Hematopoietic multipotent progenitor cell treated with erythropoietin and hydrocortisone succinate and interleukin-3 and kit ligand, for 15 days (in vitro differentiated cells): ENCODE results near the gene TBCEL.
"Not testable (repeated sequence)": the region's sequence is repeated elsewhere in the genome, so short reads cannot be mapped to it uniquely, and the experiment has no call there.

Experiments
- DNase-seq: peaks from one replicate; pipeline ENCODE4 v3.0.0-alpha.2; 2015; ENCODE audit warnings: low spot score

The TBCEL gene

GRCh38 chr11:121029813-121030445, 6.0 kb downstream of the TBCEL start:
- no peak for DNase-seq

- no peak for DNase-seq
These were observed 7.3 kb downstream of the TBCEL start for GRCh38 chr11:121031167-121031566.

GRCh38 chr11:121031648-121032047, 7.7 kb downstream of the TBCEL start:
- not testable (repeated sequence) for DNase-seq

DNA sequence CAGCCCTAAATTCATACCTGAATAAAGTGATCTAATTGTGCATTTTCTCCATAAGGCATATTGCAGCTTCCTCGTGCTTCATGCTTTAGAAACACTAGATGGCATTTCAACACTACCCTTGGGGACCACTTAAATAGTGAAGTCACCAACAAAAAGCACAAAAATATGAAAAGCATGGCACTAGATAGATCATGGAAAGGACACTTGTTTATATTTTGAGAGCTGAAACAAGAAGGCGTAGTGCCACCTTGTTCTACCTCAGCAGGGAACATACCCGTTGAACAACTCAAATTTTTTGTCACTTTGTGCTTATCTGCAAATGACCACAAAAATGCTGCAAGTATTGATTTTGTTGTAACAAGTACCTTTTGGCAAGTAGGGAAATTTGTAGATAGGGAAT, 8.6 kb downstream of the TBCEL start:
- peak; percentile 69 for DNase-seq

- DNase-seq: no peak
These were observed 9.7 kb downstream of the TBCEL start for GRCh38 chr11:121033635-121034034.

GRCh38 chr11:121035169-121035755, 11.4 kb downstream of the TBCEL start:
- DNase-seq: peak; percentile 57

GRCh38 chr11:121035780-121036179, 11.9 kb downstream of the TBCEL start:
- DNase-seq: peak; percentile 79

- DNase-seq: peak; percentile 82
These were observed 13.1 kb downstream of the TBCEL start for GRCh38 chr11:121037016-121037415.

DNA sequence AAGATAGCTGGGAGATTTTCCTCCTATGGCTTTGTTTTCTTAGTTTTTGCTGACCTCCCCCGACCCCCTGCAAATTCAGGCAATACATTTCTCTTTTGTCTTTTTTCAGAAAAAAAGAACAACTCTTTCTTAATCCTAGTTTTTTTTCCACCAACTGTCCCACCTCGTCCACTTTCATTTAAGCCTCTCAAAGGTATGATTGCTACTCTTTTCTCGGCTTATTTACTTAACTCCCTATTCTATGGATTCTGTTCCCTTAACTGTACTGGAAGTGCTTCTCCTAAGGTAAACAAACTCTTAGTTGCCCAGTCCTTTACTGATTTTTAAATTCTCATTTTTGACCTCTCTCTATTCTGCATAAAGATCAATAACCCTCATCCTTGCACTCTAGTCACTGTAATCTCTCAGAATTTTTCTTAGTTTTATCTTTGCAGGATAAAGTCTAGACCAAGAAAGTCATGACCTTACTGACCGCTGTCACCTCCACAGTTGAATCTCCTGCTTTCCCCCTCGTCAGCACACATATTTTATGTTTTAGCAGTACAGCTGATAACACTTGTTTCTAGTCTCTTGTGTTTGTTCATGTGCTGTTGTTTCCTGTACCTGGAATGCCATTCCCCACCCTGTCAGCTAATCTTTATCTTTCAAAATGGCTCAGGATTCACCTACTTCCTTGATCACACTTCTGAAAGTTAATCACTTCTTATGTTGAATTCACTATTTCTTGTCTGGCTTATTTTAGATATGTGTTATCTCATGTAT, 14.9 kb downstream of the TBCEL start:
- no peak for DNase-seq

DNA sequence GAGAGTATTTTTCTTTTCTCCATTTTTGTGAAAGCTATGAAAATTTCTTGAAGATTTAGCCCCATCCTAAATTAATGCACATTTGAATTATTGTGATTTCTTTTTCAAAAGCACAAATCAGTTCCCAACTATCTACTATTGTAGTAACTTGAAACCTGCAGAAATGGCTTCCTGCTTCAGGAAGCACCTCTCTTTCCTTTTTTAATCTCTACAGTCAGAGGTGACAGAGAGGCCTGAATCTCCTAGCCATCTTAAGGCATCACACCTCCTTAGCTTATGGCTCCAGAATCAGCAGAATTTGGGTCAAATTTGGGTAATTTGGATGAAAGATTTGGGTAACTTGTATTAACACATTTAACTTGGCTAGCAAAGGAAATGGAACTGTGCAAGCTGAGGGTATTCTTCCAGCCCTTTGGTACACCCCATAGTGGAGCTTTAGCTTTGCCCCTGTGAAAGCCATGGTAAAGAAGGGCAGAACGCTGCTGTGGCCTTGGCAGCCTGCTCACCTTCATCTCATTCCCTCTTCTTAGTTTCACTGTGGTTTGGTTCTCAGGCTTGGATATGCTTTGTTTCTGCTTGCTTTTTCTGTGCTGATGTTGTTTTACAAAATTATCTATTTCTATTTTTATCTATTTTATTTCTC, 16.2 kb downstream of the TBCEL start:
- DNase-seq: no peak

DNA sequence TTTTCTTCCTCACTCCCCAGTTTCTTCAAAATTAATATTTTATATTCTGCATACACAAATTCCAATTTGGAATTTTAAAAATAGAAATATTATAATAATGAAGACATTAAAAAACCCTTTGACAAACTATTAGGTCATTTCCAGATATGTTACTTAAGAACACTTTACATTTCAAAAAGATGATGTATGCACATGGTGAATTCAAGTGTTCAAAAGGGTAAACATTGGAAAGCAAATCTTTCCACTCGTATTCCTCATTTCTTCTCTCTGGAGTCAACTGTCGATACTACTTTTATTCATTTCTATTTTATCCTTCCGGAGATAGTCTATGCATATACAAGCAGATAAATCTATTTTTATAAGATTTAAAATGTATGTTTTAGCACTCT, 16.7 kb downstream of the TBCEL start:
- DNase-seq: no peak

DNA sequence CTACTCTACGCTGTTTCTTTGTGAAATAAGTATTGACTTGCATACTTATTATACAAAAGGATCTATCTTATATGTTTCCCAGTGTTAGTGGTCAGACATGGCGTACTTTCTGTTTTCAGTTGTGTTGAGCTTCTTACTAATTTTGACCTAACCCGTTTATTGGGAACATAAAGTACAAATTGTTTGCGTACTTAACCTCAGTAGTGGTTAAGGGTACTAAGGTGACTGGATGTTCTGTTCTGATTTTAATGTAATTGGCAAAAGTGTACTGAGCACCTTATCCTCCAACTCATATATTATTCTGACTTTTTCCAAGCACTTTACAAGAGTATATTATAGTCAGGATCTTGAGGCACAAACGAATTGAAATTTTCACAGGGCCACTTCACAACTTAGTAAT, 17.2 kb downstream of the TBCEL start:
- DNase-seq: no peak

GRCh38 chr11:121042296-121042695, 18.4 kb downstream of the TBCEL start:
- no peak for DNase-seq

DNA sequence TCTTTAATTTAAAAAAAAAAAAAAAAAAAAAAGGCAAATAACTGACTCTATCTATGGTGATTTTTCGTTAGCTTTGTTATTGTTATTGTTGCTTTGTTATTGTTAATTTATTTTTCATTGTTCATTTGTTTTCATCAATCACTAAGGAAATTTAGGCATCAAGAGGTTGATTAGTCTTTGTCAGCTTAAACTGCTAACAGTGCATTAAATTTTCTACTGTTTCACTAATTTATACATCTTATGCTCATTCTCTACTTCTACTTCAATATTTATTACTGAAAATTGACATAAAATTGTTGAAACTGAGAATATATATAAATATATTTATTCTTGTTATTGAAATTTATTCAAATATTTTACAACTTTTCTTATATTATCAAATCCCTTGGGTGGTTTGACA, 24.0 kb downstream of the TBCEL start:
- DNase-seq: no peak

GRCh38 chr11:121048464-121049233, 24.7 kb downstream of the TBCEL start:
- no peak for DNase-seq

- no peak for DNase-seq
These were observed 29.3 kb downstream of the TBCEL start for GRCh38 chr11:121053244-121053643.

GRCh38 chr11:121054266-121054665, 30.4 kb downstream of the TBCEL start:
- no peak for DNase-seq

- DNase-seq: no peak
These were observed 31.2 kb downstream of the TBCEL start for GRCh38 chr11:121055076-121055475.

DNA sequence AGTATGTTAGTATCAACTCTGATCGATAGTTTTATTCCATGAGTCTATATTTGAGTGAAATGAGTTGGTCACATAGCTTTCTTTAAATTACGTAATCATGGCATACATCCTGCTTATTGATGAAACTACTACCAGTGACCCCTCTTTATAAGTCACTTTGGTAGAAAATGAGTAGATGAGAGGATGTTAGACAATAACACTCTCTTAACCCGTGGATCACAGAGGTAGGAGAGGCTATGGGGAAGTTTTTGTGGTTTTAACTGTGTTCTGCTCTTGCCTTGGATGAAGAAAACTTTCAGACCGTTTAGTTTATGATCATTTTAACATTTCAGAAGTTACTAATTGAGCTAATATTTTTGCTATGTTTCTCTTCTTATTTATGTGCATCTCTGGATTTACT, 34.0 kb downstream of the TBCEL start:
- DNase-seq: no peak

GRCh38 chr11:121058941-121059340, 35.0 kb downstream of the TBCEL start:
- no peak for DNase-seq

DNA sequence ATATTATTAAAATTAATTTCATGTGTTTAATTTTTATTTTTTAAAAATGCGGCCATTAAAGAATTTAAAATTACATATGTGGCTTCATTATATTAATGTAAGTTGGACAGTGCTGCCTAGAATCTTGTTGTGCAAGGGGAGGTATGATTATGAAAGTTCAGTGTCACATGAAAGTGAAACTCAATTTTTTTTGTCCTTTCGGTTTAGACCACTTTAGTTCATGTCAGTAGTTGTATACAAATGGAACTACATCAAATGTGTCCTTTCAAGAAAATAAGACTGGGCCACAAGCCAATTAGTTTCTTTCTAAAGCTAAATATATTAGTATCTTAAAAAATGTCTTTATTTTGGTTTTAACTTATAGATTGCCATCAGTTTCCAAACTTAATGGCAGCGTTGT, 35.7 kb downstream of the TBCEL start:
- no peak for DNase-seq

DNA sequence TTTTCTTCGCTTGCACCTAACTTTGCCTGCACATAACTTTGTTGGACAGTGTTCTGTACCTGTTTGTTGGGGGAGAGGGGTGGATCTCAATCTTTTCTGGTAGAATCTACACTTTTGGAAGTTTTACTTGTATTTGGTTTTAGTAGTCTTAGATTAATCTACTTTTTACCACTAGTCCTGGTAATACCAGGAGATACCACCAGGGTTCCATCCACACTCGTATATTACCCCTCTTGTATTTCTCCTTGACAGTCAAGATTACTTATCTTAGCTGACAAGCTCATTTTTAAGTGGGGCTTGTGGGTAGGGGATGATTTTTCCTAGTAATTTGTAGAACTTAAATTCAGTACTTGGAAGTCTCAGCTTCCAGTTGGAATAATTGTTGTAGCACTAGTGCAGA, 39.8 kb downstream of the TBCEL start:
- DNase-seq: peak; percentile 37
